Activated CD8-positive, alpha-beta T cell treated with anti-CD3 and anti-CD28 coated beads, Interleukin-2, amount 10 ng/mL, durations not matched to agents 7 days and 5 days (primary cell): Measurements from ENCODE around the gene TRAPPC2L. TPM values are rescaled to one million over a fixed set of nuclear protein-coding genes. Genes with fewer than 3 reads are reported as not detected.

Experiments
- total RNA-seq, 2 experiments: library from RNA; stranded (reverse); gene quantifications; one replicate each; pipeline ENCODE4 v1.2.3, GENCODE V29; 2021

Gene TRAPPC2L
- total RNA-seq, 2 experiments from 2014 or later = 61.2 to 65.3 TPM

Other genes starting within 250 kb of the TRAPPC2L start
- under 1 TPM in 1 of 2 experiments, not detected in 1; 0.37 TPM for gene IL17C, start 218.6 kb upstream of the TRAPPC2L start, total RNA-seq
- gene CYBA, start 206.1 kb upstream of the TRAPPC2L start, total RNA-seq = 100 to 1,000 TPM; 568 to 599 TPM
- 10 to 100 TPM; 86.0 to 96.1 TPM for gene MVD, start 194.0 kb upstream of the TRAPPC2L start, total RNA-seq
- 10 to 100 TPM; 13.4 to 14.3 TPM for gene SNAI3, start 170.6 kb upstream of the TRAPPC2L start, total RNA-seq
- gene RNF166, start 150.7 kb upstream of the TRAPPC2L start, total RNA-seq = 100 to 1,000 TPM; 144 to 166 TPM
- 10 to 100 TPM; 27.5 to 29.2 TPM for gene CTU2, start 150.6 kb upstream of the TRAPPC2L start, total RNA-seq
- gene PIEZO1, start 71.9 kb upstream of the TRAPPC2L start, total RNA-seq = 100 to 1,000 TPM; 226 to 230 TPM
- 100 to 1,000 TPM; 126 to 132 TPM for gene CDT1, start 53.3 kb upstream of the TRAPPC2L start, total RNA-seq
- gene APRT, start 45.2 kb upstream of the TRAPPC2L start, total RNA-seq = 100 to 1,000 TPM; 140 to 141 TPM
- 10 to 100 TPM; 31.1 to 33.3 TPM for gene GALNS, start 180 bp upstream of the TRAPPC2L start, total RNA-seq
- gene PABPN1L, start 9.5 kb downstream of the TRAPPC2L start, total RNA-seq = not detected
- gene CBFA2T3, start 120.1 kb downstream of the TRAPPC2L start, total RNA-seq = not detected
- gene ACSF3, start 236.7 kb downstream of the TRAPPC2L start, total RNA-seq = 10 to 100 TPM; 38.6 to 45.1 TPM